ENCODE measurements around the gene SLC17A9.

SLC17A9 gene

GRCh38 chr20:62910777-62911497 lies 41.6 kb upstream of the SLC17A9 start:
- Histone ChIP-seq H3K4me1 (ENCODE audit: control insufficient read depth, insufficient read depth, low read length) (peaks cover 21% of the 10 kb centered on the region), H3K36me3 (ENCODE audit: control insufficient read depth, insufficient read depth, low read length) (peaks cover 84% of the 10 kb centered on the region), H3K27me3 (ENCODE audit: control insufficient read depth, insufficient read depth, low read length) (no peaks in the 10 kb centered on the region), H3K9me3 (ENCODE audit: control insufficient read depth, insufficient read depth, low read depth, low read length) (no peaks in the 10 kb centered on the region), H3K27ac (ENCODE audit: low read depth, low read length) (no peak overlapping the region), H3K9ac (ENCODE audit: low read length) (no peak overlapping the region), H3K4me3 (ENCODE audit: low read depth, low read length) (no peak overlapping the region)

- H3K27me3 ChIP-seq (ENCODE audit: control insufficient read depth, insufficient read depth, low read length) = no peaks in the 10 kb centered on the region
- peaks cover 75% of the 10 kb centered on the region for H3K36me3 ChIP-seq (ENCODE audit: control insufficient read depth, insufficient read depth, low read length)
- H3K4me3 ChIP-seq (ENCODE audit: low read depth, low read length) = no peak overlapping the region
- H3K9me3 ChIP-seq (ENCODE audit: control insufficient read depth, insufficient read depth, low read depth, low read length) = no peaks in the 10 kb centered on the region
- H3K4me1 ChIP-seq (ENCODE audit: control insufficient read depth, insufficient read depth, low read length) = peaks cover 30% of the 10 kb centered on the region
- no peak overlapping the region for H3K27ac ChIP-seq (ENCODE audit: low read depth, low read length)
- no peak overlapping the region for H3K9ac ChIP-seq (ENCODE audit: low read length)
These were observed 40.7 kb upstream of the SLC17A9 start for GRCh38 chr20:62911701-62912280.

GRCh38 chr20:62913043-62913630 lies 39.4 kb upstream of the SLC17A9 start:
- Histone ChIP-seq H3K9me3 (ENCODE audit: control insufficient read depth, insufficient read depth, low read depth, low read length) (no peaks in the 10 kb centered on the region), H3K9ac (ENCODE audit: low read length) (no peak overlapping the region), H3K36me3 (ENCODE audit: control insufficient read depth, insufficient read depth, low read length) (peaks cover 62% of the 10 kb centered on the region), H3K4me1 (ENCODE audit: control insufficient read depth, insufficient read depth, low read length) (peaks cover 43% of the 10 kb centered on the region), H3K27me3 (ENCODE audit: control insufficient read depth, insufficient read depth, low read length) (no peaks in the 10 kb centered on the region), H3K27ac (ENCODE audit: low read depth, low read length) (no peak overlapping the region), H3K4me3 (ENCODE audit: low read depth, low read length) (no peak overlapping the region)

GRCh38 chr20:62914436-62914835 lies 38.1 kb upstream of the SLC17A9 start:
- Histone ChIP-seq H3K27me3 (ENCODE audit: control insufficient read depth, insufficient read depth, low read length) (no peaks in the 10 kb centered on the region), H3K9ac (ENCODE audit: low read length) (no peak overlapping the region), H3K27ac (ENCODE audit: low read depth, low read length) (no peak overlapping the region)

GRCh38 chr20:62914970-62915457 lies 37.5 kb upstream of the SLC17A9 start:
- no peak overlapping the region for H3K4me3 ChIP-seq (ENCODE audit: low read depth, low read length)
- H3K27ac ChIP-seq (ENCODE audit: low read depth, low read length) = no peak overlapping the region
- H3K9me3 ChIP-seq (ENCODE audit: control insufficient read depth, insufficient read depth, low read depth, low read length) = no peaks in the 10 kb centered on the region
- H3K4me1 ChIP-seq (ENCODE audit: control insufficient read depth, insufficient read depth, low read length) = peaks cover 58% of the 10 kb centered on the region
- H3K9ac ChIP-seq (ENCODE audit: low read length) = no peak overlapping the region
- H3K36me3 ChIP-seq (ENCODE audit: control insufficient read depth, insufficient read depth, low read length) = peaks cover 43% of the 10 kb centered on the region
- H3K27me3 ChIP-seq (ENCODE audit: control insufficient read depth, insufficient read depth, low read length) = no peaks in the 10 kb centered on the region

More at GRCh38 chr20:62914436-62914835, 38.1 kb upstream of the SLC17A9 start:
- no peak overlapping the region for H3K4me3 ChIP-seq (ENCODE audit: low read depth, low read length)
- peaks cover 49% of the 10 kb centered on the region for H3K36me3 ChIP-seq (ENCODE audit: control insufficient read depth, insufficient read depth, low read length)
- H3K4me1 ChIP-seq (ENCODE audit: control insufficient read depth, insufficient read depth, low read length) = peaks cover 52% of the 10 kb centered on the region
- no peaks in the 10 kb centered on the region for H3K9me3 ChIP-seq (ENCODE audit: control insufficient read depth, insufficient read depth, low read depth, low read length)

GRCh38 chr20:62916703-62917476 lies 35.6 kb upstream of the SLC17A9 start:
- H3K36me3 ChIP-seq (ENCODE audit: control insufficient read depth, insufficient read depth, low read length) = peaks cover 24% of the 10 kb centered on the region
- no peak overlapping the region for H3K9ac ChIP-seq (ENCODE audit: low read length)
- peaks cover 72% of the 10 kb centered on the region for H3K4me1 ChIP-seq (ENCODE audit: control insufficient read depth, insufficient read depth, low read length)
- H3K27me3 ChIP-seq (ENCODE audit: control insufficient read depth, insufficient read depth, low read length) = no peaks in the 10 kb centered on the region
- no peak overlapping the region for H3K4me3 ChIP-seq (ENCODE audit: low read depth, low read length)
- no peaks in the 10 kb centered on the region for H3K9me3 ChIP-seq (ENCODE audit: control insufficient read depth, insufficient read depth, low read depth, low read length)
- H3K27ac ChIP-seq (ENCODE audit: low read depth, low read length) = no peak overlapping the region

GRCh38 chr20:62917720-62918119 lies 34.8 kb upstream of the SLC17A9 start:
- Histone ChIP-seq H3K4me1 (ENCODE audit: control insufficient read depth, insufficient read depth, low read length) (peaks cover 77% of the 10 kb centered on the region), H3K36me3 (ENCODE audit: control insufficient read depth, insufficient read depth, low read length) (peaks cover 17% of the 10 kb centered on the region), H3K27me3 (ENCODE audit: control insufficient read depth, insufficient read depth, low read length) (no peaks in the 10 kb centered on the region), H3K4me3 (ENCODE audit: low read depth, low read length) (no peak overlapping the region), H3K27ac (ENCODE audit: low read depth, low read length) (no peak overlapping the region), H3K9ac (ENCODE audit: low read length) (no peak overlapping the region), H3K9me3 (ENCODE audit: control insufficient read depth, insufficient read depth, low read depth, low read length) (no peaks in the 10 kb centered on the region)

- peaks cover 13% of the 10 kb centered on the region for H3K36me3 ChIP-seq (ENCODE audit: control insufficient read depth, insufficient read depth, low read length)
- peaks cover 77% of the 10 kb centered on the region for H3K4me1 ChIP-seq (ENCODE audit: control insufficient read depth, insufficient read depth, low read length)
- H3K9me3 ChIP-seq (ENCODE audit: control insufficient read depth, insufficient read depth, low read depth, low read length) = no peaks in the 10 kb centered on the region
- no peaks in the 10 kb centered on the region for H3K27me3 ChIP-seq (ENCODE audit: control insufficient read depth, insufficient read depth, low read length)
- no peak overlapping the region for H3K9ac ChIP-seq (ENCODE audit: low read length)
- H3K27ac ChIP-seq (ENCODE audit: low read depth, low read length) = no peak overlapping the region
- 0 out of 2 replicates have a peak overlapping the region, but pooled peaks have one; percentile 6 for H3K4me3 ChIP-seq (ENCODE audit: low read depth, low read length)
These were observed 34.4 kb upstream of the SLC17A9 start for GRCh38 chr20:62918147-62918546.

GRCh38 chr20:62918831-62919230 lies 33.7 kb upstream of the SLC17A9 start:
- Histone ChIP-seq H3K4me1 (ENCODE audit: control insufficient read depth, insufficient read depth, low read length) (peaks cover 83% of the 10 kb centered on the region), H3K9me3 (ENCODE audit: control insufficient read depth, insufficient read depth, low read depth, low read length) (no peaks in the 10 kb centered on the region), H3K27me3 (ENCODE audit: control insufficient read depth, insufficient read depth, low read length) (no peaks in the 10 kb centered on the region), H3K9ac (ENCODE audit: low read length) (no peak overlapping the region), H3K36me3 (ENCODE audit: control insufficient read depth, insufficient read depth, low read length) (peaks cover 6% of the 10 kb centered on the region), H3K4me3 (ENCODE audit: low read depth, low read length) (no peak overlapping the region), H3K27ac (ENCODE audit: low read depth, low read length) (no peak overlapping the region)

GRCh38 chr20:62920039-62920645 lies 32.4 kb upstream of the SLC17A9 start:
- Histone ChIP-seq H3K4me1 (ENCODE audit: control insufficient read depth, insufficient read depth, low read length) (peaks cover 84% of the 10 kb centered on the region), H3K9me3 (ENCODE audit: control insufficient read depth, insufficient read depth, low read depth, low read length) (no peaks in the 10 kb centered on the region), H3K27ac (ENCODE audit: low read depth, low read length) (peak overlapping the region; percentile 35; the same call in 1 of the 2 replicates), H3K36me3 (ENCODE audit: control insufficient read depth, insufficient read depth, low read length) (no peaks in the 10 kb centered on the region), H3K27me3 (ENCODE audit: control insufficient read depth, insufficient read depth, low read length) (no peaks in the 10 kb centered on the region), H3K9ac (ENCODE audit: low read length) (no peak overlapping the region), H3K4me3 (ENCODE audit: low read depth, low read length) (0 out of 2 replicates have a peak overlapping the region, but pooled peaks have one; percentile 3)
